ENCODE measurements around the gene CNTNAP2.

CNTNAP2 gene

GRCh38 chr7:147811923-147812322, 1695.3 kb downstream of the CNTNAP2 start:
- ChIA-PET POLR2A (no interaction called here), CTCF (no interaction called here)
- DNase-seq (ENCODE audit: extremely low spot score) = no peak
- no peak for TF ChIP-seq LEF1 (IDR thresholded peaks at IDR 0.05; ENCODE audit: borderline replicate concordance)
- no peak for TF ChIP-seq PKNOX1 (IDR thresholded peaks at IDR 0.05)
- no peak for TF ChIP-seq FOXM1 (IDR thresholded peaks at IDR 0.05; ENCODE audit: borderline replicate concordance)
- TF ChIP-seq FOXK2 (IDR thresholded peaks at IDR 0.05) = no peak
- TF ChIP-seq L3MBTL2 (conservative IDR thresholded peaks at IDR 0.05) = no peak
- TF ChIP-seq HDGF (IDR thresholded peaks at IDR 0.05; ENCODE audit: borderline replicate concordance) = no peak
- no peak for TF ChIP-seq ARNT (IDR thresholded peaks at IDR 0.05)
- TF ChIP-seq BHLHE40 (IDR thresholded peaks at IDR 0.05; ENCODE audit: borderline replicate concordance) = no peak
- TF ChIP-seq ZNF384 (IDR thresholded peaks at IDR 0.05) = no peak

- DNase-seq (ENCODE audit: extremely low spot score) = no peak
- POLR2A ChIA-PET = no interaction called here
- TF ChIP-seq FOXA1 (IDR thresholded peaks at IDR 0.05) = no peak
- TF ChIP-seq ARNT (IDR thresholded peaks at IDR 0.05) = no peak
- TF ChIP-seq SP1 (IDR thresholded peaks at IDR 0.05) = no peak
- no peak for TF ChIP-seq PKNOX1 (IDR thresholded peaks at IDR 0.05)
- no peak for TF ChIP-seq ZNF384 (IDR thresholded peaks at IDR 0.05)
- CTCF ChIA-PET = no interaction called here
Measured at GRCh38 chr7:147813316-147813715, 1696.7 kb downstream of the CNTNAP2 start.

- DNase-seq (ENCODE audit: extremely low spot score) = no peak
- POLR2A ChIA-PET = no interaction called here
- TF ChIP-seq NFRKB (IDR thresholded peaks at IDR 0.05) (no peak), L3MBTL2 (conservative IDR thresholded peaks at IDR 0.05) (no peak), LEF1 (IDR thresholded peaks at IDR 0.05; ENCODE audit: borderline replicate concordance) (no peak), ARNT (IDR thresholded peaks at IDR 0.05) (no peak), ZNF384 (IDR thresholded peaks at IDR 0.05) (no peak), SP1 (IDR thresholded peaks at IDR 0.05) (no peak), HDGF (IDR thresholded peaks at IDR 0.05; ENCODE audit: borderline replicate concordance) (no peak), FOXA1 (IDR thresholded peaks at IDR 0.05) (no peak), TARDBP (IDR thresholded peaks at IDR 0.05) (no peak)
- CTCF ChIA-PET = interaction anchor here (0.6 to 0.7 kb wide), 2 partner anchors 62 to 70 kb away, joined by 3 to 5 read pairs; no protein-coding TSS in a partner anchor
Measured at GRCh38 chr7:147818317-147818716, 1701.7 kb downstream of the CNTNAP2 start.

- TF ChIP-seq BHLHE40 (IDR thresholded peaks at IDR 0.05; ENCODE audit: borderline replicate concordance) = no peak
- no peak for TF ChIP-seq HDGF (IDR thresholded peaks at IDR 0.05; ENCODE audit: borderline replicate concordance)
- no peak for TF ChIP-seq NFRKB (IDR thresholded peaks at IDR 0.05)
- TF ChIP-seq SP1 (IDR thresholded peaks at IDR 0.05) = no peak
- no peak for TF ChIP-seq CTBP1 (IDR thresholded peaks at IDR 0.05; ENCODE audit: borderline replicate concordance)
- no peak for TF ChIP-seq ZNF384 (IDR thresholded peaks at IDR 0.05)
- TF ChIP-seq FOXM1 (IDR thresholded peaks at IDR 0.05; ENCODE audit: borderline replicate concordance) = no peak
- no peak for TF ChIP-seq ELF4 (IDR thresholded peaks at IDR 0.05)
- TF ChIP-seq L3MBTL2 (conservative IDR thresholded peaks at IDR 0.05) = no peak
- TF ChIP-seq PKNOX1 (IDR thresholded peaks at IDR 0.05) = no peak
- no peak for TF ChIP-seq ARNT (IDR thresholded peaks at IDR 0.05)
- no peak for TF ChIP-seq TARDBP (IDR thresholded peaks at IDR 0.05)
- TF ChIP-seq SUZ12 (IDR thresholded peaks at IDR 0.05) = no peak
- no peak for TF ChIP-seq FOXK2 (IDR thresholded peaks at IDR 0.05)
- TF ChIP-seq LEF1 (IDR thresholded peaks at IDR 0.05; ENCODE audit: borderline replicate concordance) = no peak
- TF ChIP-seq FOXA1 (IDR thresholded peaks at IDR 0.05) = no peak
- CTCF ChIA-PET = no interaction called here
- POLR2A ChIA-PET = no interaction called here
- DNase-seq (ENCODE audit: extremely low spot score) = no peak
Measured at GRCh38 chr7:147824671-147825070, 1708.1 kb downstream of the CNTNAP2 start.

- CTCF ChIA-PET = no interaction called here
- no peak for DNase-seq (ENCODE audit: extremely low spot score)
- POLR2A ChIA-PET = no interaction called here
Measured at GRCh38 chr7:147829016-147829415, 1712.4 kb downstream of the CNTNAP2 start.

GRCh38 chr7:147833557-147833956, 1717.0 kb downstream of the CNTNAP2 start:
- ChIA-PET CTCF (no interaction called here), POLR2A (no interaction called here)
- peak; percentile 51 for DNase-seq (ENCODE audit: extremely low spot score)
- TF ChIP-seq TARDBP (IDR thresholded peaks at IDR 0.05) (no peak), ELF4 (IDR thresholded peaks at IDR 0.05) (no peak), ARNT (IDR thresholded peaks at IDR 0.05) (no peak), NFRKB (IDR thresholded peaks at IDR 0.05) (no peak), L3MBTL2 (conservative IDR thresholded peaks at IDR 0.05) (no peak), BHLHE40 (IDR thresholded peaks at IDR 0.05; ENCODE audit: borderline replicate concordance) (no peak), LEF1 (IDR thresholded peaks at IDR 0.05; ENCODE audit: borderline replicate concordance) (no peak), HDGF (IDR thresholded peaks at IDR 0.05; ENCODE audit: borderline replicate concordance) (no peak), FOXM1 (IDR thresholded peaks at IDR 0.05; ENCODE audit: borderline replicate concordance) (no peak), FOXK2 (IDR thresholded peaks at IDR 0.05) (no peak), PKNOX1 (IDR thresholded peaks at IDR 0.05) (no peak), SUZ12 (IDR thresholded peaks at IDR 0.05) (no peak), FOXA1 (IDR thresholded peaks at IDR 0.05) (no peak), CTBP1 (IDR thresholded peaks at IDR 0.05; ENCODE audit: borderline replicate concordance) (no peak), ZNF384 (IDR thresholded peaks at IDR 0.05) (no peak), SP1 (IDR thresholded peaks at IDR 0.05) (no peak)

More at GRCh38 chr7:147829016-147829415, 1712.4 kb downstream of the CNTNAP2 start:
- TF ChIP-seq SP1 (IDR thresholded peaks at IDR 0.05) (no peak), ZNF384 (IDR thresholded peaks at IDR 0.05) (no peak), ARNT (IDR thresholded peaks at IDR 0.05) (no peak), FOXA1 (IDR thresholded peaks at IDR 0.05) (no peak), LEF1 (IDR thresholded peaks at IDR 0.05; ENCODE audit: borderline replicate concordance) (no peak), FOXM1 (IDR thresholded peaks at IDR 0.05; ENCODE audit: borderline replicate concordance) (no peak), BHLHE40 (IDR thresholded peaks at IDR 0.05; ENCODE audit: borderline replicate concordance) (no peak), TARDBP (IDR thresholded peaks at IDR 0.05) (no peak)
